Kidney (tissue), 14 donors: ENCODE results near the gene CELA1. TPM values are rescaled to one million over a fixed set of nuclear protein-coding genes. Genes with fewer than 3 reads are reported as not detected.

Experiments
- DNase-seq, 5 donors: peaks; one replicate each; pipeline ENCODE4 v3.0.0-alpha.2; 2013 to 2020
- FAIRE-seq: peaks from 2 replicates; lab custom pipeline; 2012; peaks lifted over from hg19 to GRCh38; lab: Jason Lieb, UNC
- H3K27ac ChIP-seq, 2 donors: one replicate each; pipeline ENCODE4 v1.7.0; 2013; ENCODE audit warnings: low read depth in 2 of 2, low read length in 2 of 2, inconsistent platforms in 1 of 2
- H3K27me3 ChIP-seq: one replicate; pipeline ENCODE4 v1.7.1; 2013; ENCODE audit warnings: low read length, inconsistent platforms; ENCODE audit not compliant: control insufficient read depth, insufficient read depth
- H3K36me3 ChIP-seq, 3 donors: one replicate each; pipeline versions ENCODE4 v1.7.0 to v1.7.1; 2013; ENCODE audit warnings: low read length in 3 of 3, control low read depth in 1 of 3, inconsistent platforms in 1 of 3; ENCODE audit not compliant: insufficient read depth in 3 of 3, control insufficient read depth in 2 of 3
- H3K4me1 ChIP-seq, 3 donors: one replicate each; pipeline versions ENCODE4 v1.7.0 to v1.7.1; 2013; ENCODE audit warnings: low read length in 3 of 3, inconsistent platforms in 1 of 3, low read depth in 1 of 3; ENCODE audit not compliant: control insufficient read depth in 2 of 3, insufficient read depth in 2 of 3
- H3K4me3 ChIP-seq, 3 donors: one replicate each; pipeline versions ENCODE4 v1.7.0 to v1.8.1; 2013; ENCODE audit warnings: low read length in 3 of 3, control low read depth in 1 of 3, inconsistent platforms in 1 of 3
- H3K9ac ChIP-seq, 3 donors: one replicate each; pipeline versions ENCODE4 v1.7.0 to v1.7.1; 2013; ENCODE audit warnings: low read length in 3 of 3, control low read depth in 1 of 3, inconsistent platforms in 1 of 3
- H3K9me3 ChIP-seq, 3 donors: one replicate each; pipeline versions ENCODE4 v1.7.0 to v1.7.1; 2013; ENCODE audit warnings: low read length in 3 of 3, control low read depth in 1 of 3, inconsistent platforms in 1 of 3; ENCODE audit not compliant: control insufficient read depth in 2 of 3, insufficient read depth in 1 of 3
- intact Hi-C: fragments of 100-400 bp; cut with DNase I; formaldehyde crosslinking; loops from one replicate; pipeline ENCODE4 v1.11.1; 2022
- polyA plus RNA-seq: library from polyadenylated mRNA; stranded (reverse); fragments of 350-450 nt; fragmentation: Illumina TruSeq; extraction: RNeasy Lipid Tissue Mini Kit (QIAGEN cat#74804); gene quantifications from one replicate; pipeline ENCODE4 v1.2.3, GENCODE V29; 2014; ENCODE audit warnings: low read depth, low replicate concordance; ENCODE audit not compliant: insufficient read depth
- total RNA-seq: library from RNA; stranded (reverse); fragmentation: NEBNext Ultra II Directional; extraction: Animal tissue kit (Norgen Biotek cat#: 25700); gene quantifications from one replicate; pipeline ENCODE4 v1.2.1, GENCODE V29; 2021
- TF ChIP-seq, protein P1 (sequence below): IDR thresholded peaks from 3 replicates; pipeline ENCODE4 v1.5.1; 2012; ENCODE audit warnings: mild to moderate bottlenecking, moderate library complexity, borderline replicate concordance; ENCODE audit not compliant: insufficient read depth; ENCODE audit errors: extremely low read depth
- donor health status: control.
- donor health status: control.
- donor health status: control.
- donor health status: control.
- donor health status: control.
- donor health status: DM: yes; HTN: yes; CAD: no.
- donor health status: Normal renal cell carcinoma (clear cell type).

Gene CELA1
- total and polyA plus RNA-seq, 2 donors from 2014 or later = not detected

DNA sequence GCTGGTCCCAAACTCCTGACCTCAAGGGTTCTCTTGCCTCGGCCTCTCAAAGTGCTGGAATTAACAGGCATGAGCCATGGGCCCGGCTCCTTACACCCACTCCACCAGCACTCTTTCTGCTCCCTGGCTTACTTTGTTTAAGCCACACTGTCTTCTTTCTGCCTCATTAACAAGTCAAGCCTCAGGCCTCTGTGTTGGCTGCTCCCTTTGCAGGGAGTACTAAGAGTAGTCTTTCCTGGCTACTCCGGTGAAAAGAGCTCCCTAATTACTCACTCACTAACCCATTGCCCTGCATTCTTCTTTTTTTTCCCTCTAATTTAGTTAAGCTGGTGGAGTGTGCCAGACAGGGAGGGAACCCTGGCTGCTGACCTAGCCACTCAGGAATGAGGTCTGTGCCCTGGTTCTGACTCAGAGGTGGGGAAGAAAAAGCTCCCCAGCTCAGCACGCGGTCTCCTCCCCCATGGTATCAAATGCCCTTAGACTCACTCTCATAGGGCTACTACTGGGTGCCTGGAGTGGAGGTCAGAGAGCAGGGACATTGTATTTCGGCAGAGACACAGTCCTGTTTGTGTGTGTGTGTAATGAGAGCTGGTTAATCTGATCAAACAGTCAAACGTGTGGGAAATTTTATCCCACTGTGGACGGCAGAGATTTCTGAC lies 24.9 kb upstream of the CELA1 start:
- intact Hi-C loops = no loop called here
- Histone ChIP-seq H3K36me3 (no peaks in the 10 kb centered on the region), H3K27ac (peak overlapping the region; percentile 16 to 80), H3K4me3 (peak overlapping the region in 1 of 3 donors; percentile 1), H3K9ac (peak overlapping the region in 1 of 3 donors; percentile 53), H3K27me3 (no peaks in the 10 kb centered on the region), H3K4me1 (peaks cover 4 to 8% (median 6%) of the 10 kb centered on the region in 3 donors), H3K9me3 (no peaks in the 10 kb centered on the region)
- TF ChIP-seq, protein P1, sequence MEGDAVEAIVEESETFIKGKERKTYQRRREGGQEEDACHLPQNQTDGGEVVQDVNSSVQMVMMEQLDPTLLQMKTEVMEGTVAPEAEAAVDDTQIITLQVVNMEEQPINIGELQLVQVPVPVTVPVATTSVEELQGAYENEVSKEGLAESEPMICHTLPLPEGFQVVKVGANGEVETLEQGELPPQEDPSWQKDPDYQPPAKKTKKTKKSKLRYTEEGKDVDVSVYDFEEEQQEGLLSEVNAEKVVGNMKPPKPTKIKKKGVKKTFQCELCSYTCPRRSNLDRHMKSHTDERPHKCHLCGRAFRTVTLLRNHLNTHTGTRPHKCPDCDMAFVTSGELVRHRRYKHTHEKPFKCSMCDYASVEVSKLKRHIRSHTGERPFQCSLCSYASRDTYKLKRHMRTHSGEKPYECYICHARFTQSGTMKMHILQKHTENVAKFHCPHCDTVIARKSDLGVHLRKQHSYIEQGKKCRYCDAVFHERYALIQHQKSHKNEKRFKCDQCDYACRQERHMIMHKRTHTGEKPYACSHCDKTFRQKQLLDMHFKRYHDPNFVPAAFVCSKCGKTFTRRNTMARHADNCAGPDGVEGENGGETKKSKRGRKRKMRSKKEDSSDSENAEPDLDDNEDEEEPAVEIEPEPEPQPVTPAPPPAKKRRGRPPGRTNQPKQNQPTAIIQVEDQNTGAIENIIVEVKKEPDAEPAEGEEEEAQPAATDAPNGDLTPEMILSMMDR = no peak
- FAIRE-seq = peak; percentile 59
- peak; percentile 88 to 97 (median 94) for DNase-seq

DNA sequence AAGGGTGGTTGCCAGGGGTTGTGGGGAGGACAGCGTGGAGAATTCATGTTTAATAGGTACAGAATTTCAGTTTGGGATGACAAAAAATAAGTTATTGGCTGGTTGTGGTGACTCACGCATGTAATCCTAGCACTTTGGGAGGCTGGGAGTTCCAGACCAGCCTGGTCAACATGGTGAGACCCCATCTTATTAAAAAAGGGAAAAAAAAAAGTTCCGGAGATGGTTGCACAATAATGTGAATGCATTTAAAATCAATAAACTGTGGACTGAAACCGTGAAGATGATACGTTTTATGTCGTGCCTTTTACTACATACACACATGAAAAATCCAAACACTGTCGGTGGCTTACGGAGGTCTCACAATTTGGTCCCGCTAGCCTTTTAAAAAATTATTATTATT lies 24.2 kb upstream of the CELA1 start:
- FAIRE-seq = no peak
- DNase-seq = no peak
- no peaks in the 10 kb centered on the region for H3K36me3 ChIP-seq
- H3K9me3 ChIP-seq = no peaks in the 10 kb centered on the region
- no peak overlapping the region for H3K27ac ChIP-seq
- H3K27me3 ChIP-seq = no peaks in the 10 kb centered on the region
- no peak overlapping the region for H3K9ac ChIP-seq
- TF ChIP-seq, protein P1 = no peak
- H3K4me3 ChIP-seq = no peak overlapping the region
- H3K4me1 ChIP-seq = peaks cover 4 to 8% (median 6%) of the 10 kb centered on the region in 3 donors
- intact Hi-C loops = no loop called here

DNA sequence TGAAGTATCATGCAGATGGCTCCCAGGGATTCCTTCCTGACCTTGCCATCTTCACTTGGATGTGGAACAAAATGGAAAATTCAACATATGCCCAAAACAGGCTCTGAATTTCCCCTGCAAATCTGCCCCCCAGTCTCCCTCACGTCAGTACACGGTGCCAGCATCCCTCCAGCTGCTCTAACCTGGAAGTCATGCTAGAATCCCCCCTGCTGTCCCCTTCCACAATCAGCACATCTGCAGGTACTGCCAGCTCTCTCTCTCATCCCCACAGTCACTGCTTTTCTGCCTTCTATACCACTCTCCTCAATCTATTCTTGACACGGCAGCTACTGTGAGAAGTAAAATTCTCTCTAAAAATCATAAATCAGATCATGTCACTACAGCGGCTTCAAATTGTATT lies 23.1 kb upstream of the CELA1 start:
- no peak overlapping the region for H3K27ac ChIP-seq
- H3K9ac ChIP-seq = no peak overlapping the region
- H3K4me3 ChIP-seq = no peak overlapping the region
- DNase-seq (no peak), FAIRE-seq (no peak)
- intact Hi-C loops = no loop called here
- no peaks in the 10 kb centered on the region for H3K36me3 ChIP-seq
- no peaks in the 10 kb centered on the region for H3K9me3 ChIP-seq
- peaks cover 4 to 8% (median 6%) of the 10 kb centered on the region in 3 donors for H3K4me1 ChIP-seq
- TF ChIP-seq, protein P1 = no peak
- no peaks in the 10 kb centered on the region for H3K27me3 ChIP-seq
